Thymus (tissue), 11 donors: Measurements from ENCODE around the gene HIC2. TPM values are rescaled to one million over a fixed set of nuclear protein-coding genes. Genes with fewer than 3 reads are reported as not detected.
"Not testable (repeated sequence)": the region's sequence is repeated elsewhere in the genome, so short reads cannot be mapped to it uniquely, and the experiment has no call there.

ENCODE experiments used
- DNase-seq, 9 donors: peaks; one replicate each; pipeline ENCODE4 v3.0.0-alpha.2; 2013; ENCODE audit warnings: low spot score in 9 of 9, low read depth in 6 of 9, missing footprints in 1 of 9
- H3K27ac ChIP-seq, 2 donors: one replicate each; pipeline ENCODE4 v1.5.1; 2013; ENCODE audit warnings: control low read depth in 1 of 2, low read depth in 1 of 2, low read length in 1 of 2, mild to moderate bottlenecking in 1 of 2, moderate library complexity in 1 of 2
- H3K27me3 ChIP-seq, 2 donors: one replicate each; pipeline ENCODE4 v1.5.1; 2013; ENCODE audit warnings: low read length in 1 of 2; ENCODE audit not compliant: control insufficient read depth in 2 of 2, insufficient read depth in 1 of 2
- H3K36me3 ChIP-seq, 2 donors: one replicate each; pipeline ENCODE4 v1.5.1; 2013; ENCODE audit warnings: low read length in 1 of 2, mild to moderate bottlenecking in 1 of 2, moderate library complexity in 1 of 2; ENCODE audit not compliant: control insufficient read depth in 2 of 2, insufficient read depth in 2 of 2
- H3K4me1 ChIP-seq, 2 donors: one replicate each; pipeline ENCODE4 v1.5.1; 2013; ENCODE audit warnings: low read length in 2 of 2; ENCODE audit not compliant: control insufficient read depth in 2 of 2, insufficient read depth in 2 of 2
- H3K4me3 ChIP-seq, 2 donors: one replicate each; pipeline ENCODE4 v1.5.1; 2013; ENCODE audit warnings: low read length in 2 of 2, control low read depth in 1 of 2, mild to moderate bottlenecking in 1 of 2
- H3K9me3 ChIP-seq, 2 donors: one replicate each; pipeline ENCODE4 v1.5.1; 2013; ENCODE audit warnings: low read length in 1 of 2, mild to moderate bottlenecking in 1 of 2; ENCODE audit not compliant: control insufficient read depth in 2 of 2, insufficient read depth in 1 of 2
- WGBS: extraction: QIAGEN DNeasy Blood & Tissue Kit; methylation state at CpG from one replicate; pipeline ENCODE4 v1.1.7; 2013; 5-methylcytosine and 5-hydroxymethylcytosine counted together
- polyA plus RNA-seq: library from polyadenylated mRNA; stranded (reverse); fragments of 200-250 nt; gene quantifications from one replicate; pipeline ENCODE4 v1.2.3, GENCODE V29; 2013
- total RNA-seq: library from RNA; stranded (reverse); fragments of 120-200 nt; gene quantifications from one replicate; pipeline ENCODE4 v1.2.4, GENCODE V29; 2013
- donor health status: healthy.

Gene HIC2
- total and polyA plus RNA-seq, 2 donors, result 2.8 to 3.2 TPM

DNA sequence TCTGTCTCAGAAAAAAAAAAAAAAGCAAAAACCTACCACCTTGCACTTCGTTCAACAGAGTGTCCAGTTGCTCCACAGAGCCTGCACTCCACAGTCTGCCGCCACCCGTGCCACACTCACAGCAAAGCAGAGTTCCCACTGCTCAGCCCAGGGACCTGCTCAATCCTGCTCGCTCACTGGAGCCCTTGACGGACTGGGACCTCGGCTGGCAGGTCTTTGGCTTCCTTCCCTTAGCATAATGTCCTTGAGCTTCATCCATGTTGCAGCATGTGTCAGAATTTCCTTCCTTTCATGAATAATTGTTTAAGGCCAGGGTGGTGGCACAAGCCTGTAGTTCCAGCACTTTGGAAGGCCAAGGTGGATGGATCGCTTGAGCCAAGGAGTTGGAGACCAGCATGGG lies 22.6 kb upstream of the HIC2 start:
- not testable (repeated sequence) for H3K9me3 ChIP-seq, H3K27ac ChIP-seq, H3K27me3 ChIP-seq, H3K4me3 ChIP-seq, H3K4me1 ChIP-seq, DNase-seq, H3K36me3 ChIP-seq
- no CpG with 5 or more reads among the region's 7 CpGs for WGBS

GRCh38 chr22:21401197-21401969 lies 15.8 kb upstream of the HIC2 start:
- not testable (repeated sequence) for H3K27ac ChIP-seq, H3K4me1 ChIP-seq, H3K9me3 ChIP-seq, H3K27me3 ChIP-seq, H3K4me3 ChIP-seq, DNase-seq, H3K36me3 ChIP-seq
- WGBS, result no CpG with 5 or more reads among the region's 21 CpGs

DNA sequence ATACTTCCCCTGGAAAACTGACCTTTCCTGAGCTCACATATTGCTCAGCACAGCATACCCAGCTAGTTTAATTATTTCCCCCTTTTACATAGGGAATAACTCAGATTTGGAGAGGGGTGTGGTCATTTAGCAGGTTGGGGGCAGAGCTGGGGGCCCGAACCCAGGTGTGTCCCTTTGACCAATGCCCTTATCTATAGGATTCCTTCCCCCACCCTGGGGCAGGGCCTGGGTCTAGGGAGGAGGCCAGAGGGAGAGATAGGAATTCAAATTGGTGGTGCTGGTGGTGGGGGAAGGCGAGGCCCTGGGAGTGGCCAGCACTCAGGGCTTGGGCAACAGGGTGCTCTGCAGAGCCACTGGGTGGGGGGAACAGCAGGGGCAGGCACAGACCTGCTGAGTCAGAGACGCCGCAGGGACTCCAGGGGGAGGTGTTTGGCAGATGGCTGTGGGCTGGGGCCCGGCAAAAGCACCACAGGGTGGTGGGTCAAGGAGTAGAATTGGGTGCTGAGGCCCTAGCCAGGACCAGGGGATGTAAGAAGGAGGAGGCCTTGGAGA lies 14.3 kb upstream of the HIC2 start:
- DNase-seq, H3K27me3 ChIP-seq, H3K27ac ChIP-seq, H3K36me3 ChIP-seq, H3K4me3 ChIP-seq, H3K4me1 ChIP-seq, H3K9me3 ChIP-seq: not testable (repeated sequence)
- WGBS, result 100% methylated on average over 1 of the region's 5 CpGs

DNA sequence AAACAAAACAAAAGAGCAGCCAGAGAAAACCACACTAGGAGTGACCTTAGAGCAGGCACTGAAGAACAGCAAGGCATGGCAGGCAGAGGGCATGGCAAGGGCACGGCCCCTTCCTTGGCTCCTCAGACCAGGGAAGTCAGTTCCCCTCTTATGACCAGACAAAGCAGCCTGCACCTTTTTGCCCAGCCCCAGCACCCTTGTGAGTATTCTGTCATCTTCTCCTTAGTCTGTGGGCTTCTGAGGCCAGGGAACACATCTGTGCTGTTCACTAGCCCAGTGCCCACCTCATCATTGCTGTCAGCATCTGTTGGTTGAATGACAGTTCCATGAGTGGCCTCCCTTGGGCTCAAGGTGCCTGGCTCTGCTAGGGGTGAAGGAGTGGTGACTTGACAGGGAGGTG lies 10.0 kb upstream of the HIC2 start:
- 100% methylated on average over 1 of the region's 1 CpG for WGBS
- not testable (repeated sequence) for H3K9me3 ChIP-seq, H3K4me1 ChIP-seq, H3K4me3 ChIP-seq, DNase-seq, H3K27ac ChIP-seq, H3K27me3 ChIP-seq, H3K36me3 ChIP-seq

GRCh38 chr22:21407792-21408191 lies 9.4 kb upstream of the HIC2 start:
- not testable (repeated sequence) for DNase-seq, H3K4me1 ChIP-seq, H3K27me3 ChIP-seq, H3K9me3 ChIP-seq, H3K36me3 ChIP-seq, H3K4me3 ChIP-seq, H3K27ac ChIP-seq
- WGBS, result 100% methylated on average over 1 of the region's 4 CpGs

DNA sequence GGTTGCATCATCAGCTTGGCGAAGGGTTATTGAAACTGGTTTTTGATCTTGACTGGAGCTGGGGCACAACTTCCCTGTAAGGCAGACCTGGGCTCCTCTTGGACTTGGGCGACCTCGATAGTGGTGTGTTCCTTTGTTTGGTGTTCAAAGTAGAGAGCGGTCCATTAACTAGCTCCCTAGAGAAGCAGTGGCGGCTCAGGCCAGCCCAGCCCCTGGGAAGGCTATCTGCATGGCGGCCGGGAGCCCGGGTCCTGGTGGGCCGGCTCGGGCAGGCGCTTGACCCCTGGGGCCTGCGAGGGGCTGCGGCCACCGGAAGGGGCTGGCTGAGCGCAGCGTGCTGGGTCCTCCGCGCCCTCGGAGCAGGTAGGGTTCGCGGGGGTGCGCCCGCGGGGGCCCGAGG lies 796 bp upstream of the HIC2 start:
- not testable (repeated sequence) for H3K27ac ChIP-seq, H3K9me3 ChIP-seq, H3K4me3 ChIP-seq, H3K4me1 ChIP-seq, DNase-seq, H3K36me3 ChIP-seq, H3K27me3 ChIP-seq
- WGBS, result 49% methylated on average over 7 of the region's 25 CpGs

GRCh38 chr22:21417853-21418252 lies 682 bp downstream of the HIC2 start:
- not testable (repeated sequence) for H3K4me1 ChIP-seq, H3K9me3 ChIP-seq, DNase-seq, H3K36me3 ChIP-seq, H3K27ac ChIP-seq, H3K27me3 ChIP-seq
- H3K4me3 ChIP-seq, result peak overlapping the region; percentile 32 to 37
- under 1% methylated on average over 17 of the region's 33 CpGs for WGBS

DNA sequence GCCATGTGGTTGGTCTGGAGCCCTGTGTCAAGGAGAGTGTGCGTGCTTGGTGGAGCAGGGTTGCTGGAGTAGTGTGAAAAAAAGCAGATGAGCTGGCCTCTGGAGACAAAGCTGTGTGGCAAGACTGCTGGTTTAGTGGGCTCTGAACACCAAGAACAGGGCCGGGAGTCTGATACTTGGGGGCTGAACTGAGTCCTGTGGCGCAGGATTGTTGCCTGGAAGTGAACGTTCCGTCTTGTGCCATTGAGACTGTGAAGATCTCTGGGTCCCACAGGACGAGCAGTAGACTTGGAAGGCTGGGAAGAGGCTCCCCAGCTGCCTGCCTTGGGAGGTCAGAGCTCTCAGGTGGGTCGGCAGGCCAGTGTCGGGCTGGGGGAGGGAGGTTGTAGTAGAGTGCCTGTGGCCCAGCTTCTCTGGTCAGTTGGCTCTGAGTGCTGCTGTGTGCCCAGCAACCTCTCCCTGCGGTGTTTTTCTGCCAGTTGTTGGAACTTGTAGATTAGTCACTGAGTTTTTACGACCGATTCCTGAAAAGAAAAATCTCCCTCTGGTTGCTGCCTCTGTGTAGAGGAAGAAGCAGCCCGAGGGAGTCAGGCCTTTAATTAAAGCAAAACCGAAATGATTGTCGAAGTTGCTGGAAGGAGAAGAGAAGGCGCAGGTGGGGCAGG lies 1.9 kb downstream of the HIC2 start:
- H3K9me3 ChIP-seq, H3K4me1 ChIP-seq, DNase-seq, H3K36me3 ChIP-seq, H3K4me3 ChIP-seq, H3K27ac ChIP-seq, H3K27me3 ChIP-seq: not testable (repeated sequence)
- 98% methylated on average over 5 of the region's 15 CpGs for WGBS

- not testable (repeated sequence) for H3K27me3 ChIP-seq, H3K9me3 ChIP-seq, DNase-seq, H3K36me3 ChIP-seq, H3K4me1 ChIP-seq, H3K4me3 ChIP-seq, H3K27ac ChIP-seq
- WGBS, result 50% methylated on average over 5 of the region's 19 CpGs
Observed at GRCh38 chr22:21420180-21420763, 3.1 kb downstream of the HIC2 start.
